Measurements from ENCODE around the gene ZFP62.
"Not testable (repeated sequence)": the region's sequence is repeated elsewhere in the genome, so short reads cannot be mapped to it uniquely, and the experiment has no call there.

Gene ZFP62

DNA sequence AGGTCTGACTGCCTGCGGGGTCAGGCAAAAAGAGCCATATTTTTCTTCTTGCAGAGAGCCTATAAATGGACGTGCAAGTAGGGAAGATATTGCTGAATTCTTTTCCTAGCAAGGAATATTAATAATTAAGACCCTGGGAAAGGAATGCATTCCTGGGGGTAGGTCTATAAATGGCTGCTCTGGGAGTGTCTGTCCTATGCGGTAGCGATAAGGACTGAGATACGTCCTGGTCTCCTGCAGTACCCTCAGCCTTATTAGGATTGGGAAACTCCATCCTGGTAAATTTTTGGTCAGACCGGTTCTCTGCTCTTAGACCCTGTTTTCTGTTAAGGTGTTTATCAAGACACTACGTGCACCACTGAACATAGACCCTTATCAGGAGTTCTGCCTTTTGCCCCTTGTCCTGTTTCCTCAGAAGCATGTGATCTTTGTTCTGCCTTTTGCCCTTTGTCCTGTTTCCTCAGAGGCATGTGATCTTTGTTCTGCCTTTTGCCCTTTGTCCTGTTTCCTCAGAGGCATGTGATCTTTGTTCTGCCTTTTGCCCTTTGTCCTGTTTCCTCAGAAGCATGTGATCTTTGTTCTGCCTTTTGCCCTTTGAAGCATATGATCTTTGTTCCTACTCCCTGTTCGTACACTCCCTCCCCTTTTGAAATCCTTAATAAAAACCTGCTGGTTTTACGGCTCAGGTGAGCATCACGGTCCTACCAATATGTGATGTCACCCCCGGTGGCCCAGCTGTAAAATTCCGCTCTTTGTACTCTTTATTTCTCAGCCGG, 32.1 kb downstream of the ZFP62 start:
- not testable (repeated sequence) for DNase-seq

DNA sequence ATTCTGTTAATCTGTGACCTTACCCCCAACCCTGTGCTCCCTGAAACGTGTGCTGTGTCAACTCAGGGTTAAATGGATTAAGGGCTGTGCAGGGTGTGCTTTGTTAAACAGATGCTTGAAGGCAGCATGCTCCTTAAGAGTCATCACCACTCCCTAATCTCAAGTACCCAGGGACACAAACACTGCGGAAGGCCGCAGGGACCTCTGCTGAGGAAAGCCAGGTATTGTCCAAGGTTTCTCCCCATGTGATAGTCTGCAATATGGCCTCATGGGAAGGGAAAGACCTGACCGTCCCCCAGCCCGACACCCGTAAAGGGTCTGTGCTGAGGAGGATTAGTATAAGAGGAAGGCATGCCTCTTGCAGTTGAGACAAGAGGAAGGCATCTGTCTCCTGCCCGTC, 33.7 kb downstream of the ZFP62 start:
- not testable (repeated sequence) for DNase-seq

DNA sequence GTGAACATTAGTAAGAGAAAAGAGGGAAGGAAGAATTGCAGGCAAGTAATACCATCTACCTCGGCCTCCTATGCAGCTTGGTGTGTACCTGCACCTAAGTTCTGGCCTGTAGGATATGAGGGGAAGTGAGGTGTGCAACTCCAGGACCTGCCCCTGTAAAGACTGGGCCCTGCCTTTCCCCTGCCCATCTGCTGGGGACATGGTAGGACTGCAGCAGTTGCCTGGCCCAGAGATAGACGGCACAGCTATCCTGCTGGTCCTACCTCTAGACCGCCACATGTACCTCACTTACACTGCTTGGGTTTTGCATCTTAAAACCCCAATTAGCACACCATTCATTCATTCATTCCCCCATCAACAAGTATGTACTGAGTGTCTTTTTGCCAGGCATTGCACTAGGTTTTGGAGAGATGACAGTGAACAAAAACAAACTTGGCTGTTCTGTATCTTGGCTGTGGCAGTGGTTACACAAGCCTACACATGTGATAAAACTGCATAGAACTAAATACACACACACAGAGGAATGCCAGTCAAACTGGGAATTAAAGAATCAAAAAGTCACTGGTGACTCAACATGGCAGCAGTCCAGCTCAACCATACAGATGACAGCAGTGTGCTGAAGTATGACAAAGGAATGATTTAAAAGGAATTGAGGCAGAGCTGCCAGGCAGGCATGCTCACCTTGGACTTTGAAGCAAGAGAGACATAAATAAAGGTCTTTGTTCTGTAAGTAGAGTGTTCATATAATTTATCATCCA, 35.1 kb downstream of the ZFP62 start:
- DNase-seq = peak; percentile 86

DNA sequence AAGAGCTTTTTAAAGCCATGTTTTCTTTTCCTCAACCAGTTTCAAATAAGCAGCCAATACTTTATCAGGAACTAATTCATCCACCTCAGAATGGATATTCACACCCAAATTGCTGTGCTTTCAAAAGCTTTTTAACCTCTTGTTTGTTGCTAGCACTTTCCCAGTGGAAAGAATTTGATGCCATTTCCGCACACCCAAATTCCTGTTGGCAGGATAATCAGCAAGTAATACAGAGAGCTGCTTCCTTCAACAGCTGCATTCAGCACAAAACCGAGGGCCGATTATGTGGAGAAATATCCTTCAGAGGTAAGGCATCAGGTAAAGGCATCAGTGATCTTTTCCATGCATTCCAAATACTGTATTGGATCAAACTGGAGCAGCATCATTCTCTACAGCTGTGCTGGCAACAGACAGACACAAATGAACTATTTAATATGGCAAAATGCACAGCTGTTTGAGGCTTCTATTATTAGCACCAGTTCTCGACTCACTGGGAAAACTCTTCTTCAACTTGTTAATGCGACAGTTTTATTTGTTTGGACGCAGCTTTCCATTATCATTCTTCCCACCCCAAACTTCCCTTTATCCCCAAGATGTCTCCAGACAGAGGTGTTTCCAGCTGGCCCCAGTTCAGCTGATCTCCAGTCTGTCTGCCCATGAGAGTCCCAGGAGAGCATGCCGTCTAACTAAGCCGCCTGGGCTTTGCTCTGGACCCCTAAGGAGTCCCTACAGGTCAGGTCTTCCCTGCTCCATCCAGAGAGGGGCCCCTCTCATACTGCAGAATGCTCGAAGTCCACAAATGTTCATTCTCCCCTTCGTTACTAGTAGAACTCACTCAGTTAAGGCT, 36.2 kb downstream of the ZFP62 start:
- no peak for DNase-seq

DNA sequence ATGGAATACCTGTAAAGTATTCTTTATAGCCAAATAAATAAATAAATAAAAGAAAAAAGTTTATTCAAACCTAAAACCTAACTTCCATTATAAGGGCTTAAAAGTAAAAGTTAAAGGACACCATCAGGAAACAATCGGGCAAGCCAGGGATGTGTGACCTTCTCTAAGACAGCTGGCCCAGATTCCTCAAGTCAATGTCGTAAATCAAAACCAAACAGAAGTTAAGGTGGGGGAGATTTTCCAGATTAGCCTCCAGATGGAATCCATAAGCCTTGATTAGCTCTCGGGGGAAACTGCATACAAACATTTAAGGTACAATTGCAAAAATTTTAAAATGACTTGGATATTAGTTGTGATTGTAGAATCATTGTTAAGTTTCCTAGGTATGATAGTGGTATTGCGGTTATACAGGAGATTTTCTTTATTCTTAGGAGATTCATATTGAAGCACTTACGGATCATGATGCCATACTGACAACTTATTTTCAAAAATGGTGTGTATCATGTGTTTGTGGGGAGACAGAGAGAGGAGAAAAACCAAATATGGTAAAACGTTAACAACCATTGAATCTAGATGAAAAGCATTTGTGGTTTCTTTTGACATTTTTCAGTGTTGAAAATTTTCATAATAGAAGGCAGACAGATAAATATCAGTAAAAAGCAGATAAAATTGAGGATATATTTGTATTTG, 37.0 kb downstream of the ZFP62 start:
- no peak for DNase-seq

DNA sequence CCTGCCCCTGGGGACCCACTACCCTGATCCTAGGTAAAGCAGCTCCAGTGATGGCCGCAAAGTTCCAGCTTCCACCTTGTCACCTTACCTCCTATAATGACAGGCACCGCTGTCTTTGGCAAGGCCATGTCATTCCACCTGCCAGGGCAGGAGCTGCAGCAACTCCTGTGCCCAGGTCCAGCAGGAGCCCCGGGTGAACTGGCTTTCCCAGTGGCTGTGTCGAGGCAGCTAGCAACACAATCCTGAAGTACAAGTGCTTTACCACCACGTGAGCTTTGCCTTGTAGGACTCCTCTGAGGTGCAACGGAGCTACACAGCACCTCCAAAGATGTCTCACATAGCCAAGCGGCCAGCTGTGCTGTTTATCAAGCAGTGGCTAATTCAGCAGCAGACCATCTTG, 37.7 kb downstream of the ZFP62 start:
- no peak for DNase-seq

DNA sequence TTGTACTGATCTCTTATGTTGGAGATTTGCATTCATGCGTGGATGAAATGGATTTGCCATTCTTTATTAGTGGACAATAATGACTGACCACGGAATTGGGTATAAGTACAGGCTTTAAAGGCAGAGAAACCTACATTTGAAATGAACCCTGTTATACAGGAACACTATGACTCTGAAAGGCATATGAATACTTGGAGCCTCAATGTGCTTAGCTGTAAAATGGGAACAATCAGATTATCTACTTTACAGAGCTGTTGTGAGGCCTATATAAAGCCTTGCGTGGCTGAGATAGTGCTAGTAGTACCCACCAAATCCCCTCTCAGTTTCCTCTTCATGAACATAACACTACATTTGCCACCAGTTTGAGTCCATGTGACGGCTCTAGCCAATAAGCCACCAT, 39.5 kb downstream of the ZFP62 start:
- DNase-seq = no peak

DNA sequence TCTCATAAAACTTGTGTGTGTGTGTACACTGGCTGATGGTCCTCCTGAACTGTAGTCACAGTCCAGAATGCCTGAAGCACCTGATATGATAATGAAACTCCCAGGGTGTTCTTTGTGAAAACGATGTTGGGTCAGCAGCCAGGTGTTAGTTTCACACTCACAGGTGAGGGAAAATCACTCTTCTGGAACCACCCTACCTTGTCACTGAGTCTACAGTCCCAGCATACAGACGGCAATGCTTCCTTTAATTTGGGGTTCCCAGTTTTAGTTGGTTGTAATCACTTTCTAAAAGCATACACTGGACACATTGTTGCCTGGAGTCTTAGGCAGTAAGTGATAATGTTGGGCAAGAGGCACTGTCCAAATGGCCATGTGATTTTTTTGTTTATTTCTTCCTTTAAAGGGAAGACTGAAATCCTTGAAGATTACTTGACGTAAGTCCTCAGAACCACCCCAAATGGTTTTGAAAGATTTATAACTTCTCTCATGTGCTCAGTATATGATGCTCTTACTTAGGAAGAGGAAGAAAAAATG, 40.2 kb downstream of the ZFP62 start:
- no peak for DNase-seq

DNA sequence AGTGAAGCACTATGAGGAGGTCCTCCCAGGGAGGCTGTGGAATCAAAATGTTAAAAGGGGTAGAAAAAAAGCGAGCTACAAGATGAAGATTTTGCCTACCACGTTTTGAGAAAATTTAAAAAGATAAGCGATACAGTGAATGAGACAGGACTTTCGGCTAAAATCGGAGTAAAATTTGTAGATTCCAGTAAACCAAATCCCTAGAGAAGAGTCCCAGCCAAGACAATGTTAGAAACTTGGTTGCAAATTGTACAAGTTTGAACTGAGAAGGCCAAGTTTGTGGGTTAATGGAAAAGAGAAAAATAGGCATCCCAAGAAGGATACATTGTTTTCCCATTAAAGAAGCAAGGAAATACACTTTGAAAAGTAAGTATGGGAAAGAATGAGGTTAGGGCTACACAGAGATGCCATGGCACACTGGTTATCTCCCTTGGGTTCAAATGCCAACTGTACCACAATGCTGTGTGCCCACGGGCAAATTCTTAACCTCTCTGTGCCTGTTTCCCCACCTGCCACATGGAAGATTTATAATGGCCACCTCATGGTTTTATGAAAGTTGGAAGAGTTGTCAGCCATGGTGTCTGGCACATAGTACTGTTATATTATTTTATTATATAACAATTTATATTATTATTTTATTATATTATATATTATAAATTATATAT, 42.3 kb downstream of the ZFP62 start:
- DNase-seq = no peak

DNA sequence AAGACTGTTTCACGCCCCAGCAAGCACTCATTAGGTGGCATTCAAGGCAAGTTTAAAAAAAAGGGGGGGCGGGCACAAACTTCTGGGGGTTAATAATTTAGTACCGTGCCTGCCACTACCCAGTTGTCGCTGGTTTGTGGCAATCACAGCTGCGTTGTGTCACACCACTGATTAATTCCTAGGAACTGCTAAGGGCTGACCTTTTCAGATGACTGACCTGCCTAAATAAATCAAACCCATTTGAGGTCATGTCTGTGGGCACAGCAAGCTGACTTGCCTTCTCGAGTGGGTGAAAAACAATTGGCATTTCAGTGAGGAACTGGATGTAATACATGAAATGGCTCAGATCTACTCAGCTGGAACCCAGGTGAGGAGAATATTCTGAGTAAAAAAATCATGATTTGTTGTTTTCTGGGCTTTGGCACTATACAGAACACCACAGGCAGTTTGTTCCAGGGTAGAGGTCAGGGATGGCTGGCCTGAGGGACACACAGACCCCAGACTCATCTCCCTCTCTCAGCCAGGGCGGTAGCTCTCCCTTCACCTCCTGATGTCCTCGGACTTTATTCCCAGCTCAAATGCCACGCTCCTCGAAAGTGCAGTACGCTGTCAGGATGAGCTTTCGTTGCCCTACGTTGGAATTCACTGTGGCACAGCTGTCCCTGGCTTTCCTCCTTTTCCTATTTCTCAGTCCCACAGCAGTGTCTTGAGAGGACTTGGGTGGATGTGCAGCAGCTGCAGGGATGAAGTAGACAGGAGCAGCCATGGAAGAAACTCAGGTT, 43.0 kb downstream of the ZFP62 start:
- DNase-seq = no peak

DNA sequence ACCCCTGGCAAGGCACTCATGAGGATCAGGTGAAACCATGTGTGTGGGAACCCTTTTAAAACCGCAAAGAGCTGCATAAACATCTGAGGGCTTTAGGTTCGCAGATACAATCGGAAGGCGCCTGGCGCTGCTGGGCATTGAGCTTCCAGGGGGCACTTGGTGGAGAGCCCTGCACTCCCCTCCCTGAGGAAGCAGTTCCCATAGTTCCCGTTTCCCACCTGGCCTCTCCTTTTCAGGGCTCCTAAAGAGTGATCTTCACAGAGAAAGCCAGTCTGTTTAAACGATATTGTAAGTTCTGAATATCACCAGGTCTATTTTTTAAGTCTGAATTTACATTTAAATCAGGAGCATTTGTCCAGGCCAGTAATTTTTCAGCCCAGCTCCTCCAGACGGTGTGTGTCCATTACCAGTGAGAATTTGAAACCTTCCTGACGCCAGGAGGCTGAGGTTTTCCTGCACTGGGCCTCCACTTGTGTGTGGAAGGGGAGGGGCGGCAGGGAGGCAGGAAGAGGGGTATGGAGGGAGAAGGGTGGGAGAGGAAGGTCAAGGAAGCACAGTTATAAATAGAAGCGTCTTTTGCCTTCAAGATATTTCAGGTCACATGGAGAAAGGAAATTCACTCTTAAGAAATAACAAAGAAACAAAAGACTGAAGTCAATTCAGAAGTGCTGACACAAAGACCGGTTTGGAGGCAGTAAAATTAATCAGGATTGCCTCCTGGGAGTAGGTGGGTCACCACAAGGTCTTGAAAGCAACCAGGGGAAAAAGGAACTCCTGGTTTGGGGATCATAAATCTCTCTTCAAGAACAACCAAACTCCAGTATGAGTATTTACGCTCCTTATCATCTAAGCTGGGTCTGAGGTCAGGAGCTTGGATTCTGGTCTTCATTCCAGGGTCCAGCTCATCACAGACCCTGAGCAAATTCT, 44.2 kb downstream of the ZFP62 start:
- peak; percentile 52 for DNase-seq

DNA sequence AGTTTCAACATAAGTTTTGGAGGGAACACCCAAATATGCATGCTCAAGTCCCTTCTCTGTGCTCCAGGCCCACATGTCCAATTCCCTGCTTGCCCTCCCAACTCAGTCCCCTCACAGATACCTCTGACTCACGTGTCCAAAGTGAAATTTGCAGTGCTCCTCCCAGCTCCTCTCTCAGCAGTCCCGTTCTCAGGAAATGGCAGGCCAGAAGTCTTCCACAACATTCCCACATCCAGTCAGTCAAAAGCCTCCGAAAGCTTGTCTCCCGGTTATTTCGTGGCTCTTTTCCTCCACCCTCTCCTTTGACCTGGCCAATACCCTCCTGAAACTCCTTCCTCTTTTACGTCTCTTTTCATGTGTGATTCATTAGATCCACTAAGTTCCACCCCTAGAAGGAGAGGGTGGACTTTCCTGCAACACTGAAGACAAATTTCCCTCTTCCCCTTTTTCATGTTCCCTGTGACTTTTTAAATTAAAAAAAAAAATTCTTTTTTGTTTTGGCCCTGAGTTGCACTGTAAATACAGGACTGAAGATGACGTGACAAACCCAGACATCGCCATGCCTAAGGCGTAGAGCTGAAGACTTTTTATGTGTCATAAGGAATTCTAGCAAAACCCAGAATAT, 45.7 kb downstream of the ZFP62 start:
- no peak for DNase-seq

DNA sequence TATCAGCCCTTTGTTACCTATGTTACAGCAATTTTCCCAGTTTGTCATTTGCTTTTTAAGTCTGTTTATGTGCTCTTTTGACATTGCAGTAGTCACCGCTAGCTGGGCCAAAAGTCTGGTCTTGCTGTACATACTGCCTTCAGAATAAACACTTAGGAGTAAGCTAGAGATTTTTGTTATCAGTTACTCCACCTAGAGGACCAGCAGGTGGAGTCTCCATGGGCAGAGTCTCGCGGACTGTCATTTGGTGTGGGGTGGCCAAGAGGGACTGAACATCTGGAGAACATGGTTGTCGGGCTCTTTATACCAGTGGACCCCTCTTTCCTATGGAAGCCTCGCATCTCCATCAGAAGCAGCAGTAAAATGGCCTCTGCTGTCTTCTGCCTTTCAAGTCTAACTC, 47.7 kb downstream of the ZFP62 start:
- DNase-seq = no peak

DNA sequence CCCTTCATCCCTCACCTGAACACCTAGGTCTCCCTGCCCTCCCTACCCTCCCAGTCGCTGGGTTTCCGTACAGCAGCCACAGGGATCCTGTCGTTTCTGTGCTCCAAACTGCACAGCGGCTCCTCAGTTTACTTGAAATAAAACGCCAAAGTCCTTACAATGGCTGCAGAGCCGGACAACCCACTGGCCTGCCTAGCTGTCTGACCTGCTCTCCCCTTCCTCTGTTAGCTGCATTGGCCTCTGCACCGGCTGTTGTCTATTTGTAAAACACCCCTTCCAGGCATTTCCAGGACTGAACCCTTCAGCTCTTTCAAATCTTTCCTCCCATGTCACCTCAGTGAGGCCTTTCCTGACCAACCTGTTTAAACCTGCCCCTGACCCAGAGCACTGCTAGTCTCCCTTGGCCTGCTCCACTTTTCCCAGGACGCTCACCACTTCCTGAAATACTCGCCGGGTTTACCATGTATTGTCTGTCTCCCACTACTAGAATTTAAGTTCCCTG, 49.4 kb downstream of the ZFP62 start:
- DNase-seq = no peak

DNA sequence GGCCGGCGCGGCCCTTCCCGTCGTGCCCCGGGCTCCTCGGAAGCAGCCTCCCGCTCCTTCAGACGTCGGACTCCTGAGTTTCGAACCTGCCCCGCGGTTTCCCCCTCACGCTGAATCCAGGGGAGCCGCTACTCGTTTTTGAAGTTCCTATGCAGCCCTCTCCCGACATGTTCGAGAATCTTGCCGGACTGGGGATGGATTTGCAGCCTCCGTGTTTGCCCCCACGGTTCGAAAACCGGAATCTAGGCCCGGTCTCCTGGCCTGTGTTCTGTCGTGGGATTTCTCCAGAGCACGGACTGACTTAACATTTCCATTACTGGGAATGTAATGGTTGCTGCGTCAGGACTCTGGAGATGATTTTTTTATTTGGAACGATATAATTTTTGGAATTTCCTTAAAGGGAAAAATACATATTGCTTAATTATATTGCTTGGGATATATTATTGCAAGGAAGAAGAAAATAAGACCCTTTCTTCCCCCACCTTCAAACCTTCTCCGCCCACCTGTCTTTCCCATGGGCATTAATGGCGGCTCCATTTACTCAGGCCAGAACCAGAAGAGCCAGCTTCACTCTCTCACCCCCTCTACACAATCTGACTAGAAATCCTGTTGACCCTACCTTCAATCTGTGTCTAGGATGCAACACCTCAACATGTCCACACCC, 50.0 kb downstream of the ZFP62 start:
- DNase-seq = peak; percentile 47

DNA sequence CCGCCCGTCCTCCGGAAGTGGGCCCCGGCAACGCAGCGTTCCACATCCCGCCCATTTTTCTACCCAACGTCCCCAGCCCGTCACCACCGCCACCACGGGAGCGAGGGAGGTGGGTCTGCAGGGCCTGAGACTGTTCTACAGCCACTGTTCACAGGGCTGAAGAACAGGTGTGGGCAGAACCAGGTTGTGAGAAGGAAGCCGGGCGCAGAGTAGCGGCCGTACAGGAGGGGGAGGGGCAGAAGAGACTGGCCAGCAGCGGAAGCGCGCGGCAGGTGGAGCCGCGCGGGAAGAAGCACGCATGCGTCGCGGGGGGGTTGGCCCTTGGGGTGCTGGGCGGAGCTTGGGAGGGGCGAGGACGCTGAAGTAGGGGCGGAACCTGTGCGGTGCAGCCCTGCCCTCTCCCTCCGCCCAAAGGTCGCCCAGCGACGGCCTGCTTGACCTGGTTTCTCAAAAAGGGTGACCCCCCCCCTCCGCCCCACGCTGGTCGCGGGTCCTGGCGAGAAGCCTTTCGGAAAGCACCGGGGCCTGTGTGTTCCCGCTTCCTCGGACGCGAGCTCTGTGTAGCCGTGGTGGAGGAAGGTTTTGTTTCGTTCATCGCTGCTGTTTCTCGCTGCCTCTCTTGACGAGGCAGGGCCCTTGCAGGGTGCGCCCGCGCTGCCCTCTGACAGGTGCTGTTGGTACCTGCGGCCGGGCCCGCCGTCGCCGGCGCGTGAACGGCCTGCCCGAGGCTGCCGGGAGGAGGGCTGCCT, 50.7 kb downstream of the ZFP62 start:
- peak; percentile 95 for DNase-seq

DNA sequence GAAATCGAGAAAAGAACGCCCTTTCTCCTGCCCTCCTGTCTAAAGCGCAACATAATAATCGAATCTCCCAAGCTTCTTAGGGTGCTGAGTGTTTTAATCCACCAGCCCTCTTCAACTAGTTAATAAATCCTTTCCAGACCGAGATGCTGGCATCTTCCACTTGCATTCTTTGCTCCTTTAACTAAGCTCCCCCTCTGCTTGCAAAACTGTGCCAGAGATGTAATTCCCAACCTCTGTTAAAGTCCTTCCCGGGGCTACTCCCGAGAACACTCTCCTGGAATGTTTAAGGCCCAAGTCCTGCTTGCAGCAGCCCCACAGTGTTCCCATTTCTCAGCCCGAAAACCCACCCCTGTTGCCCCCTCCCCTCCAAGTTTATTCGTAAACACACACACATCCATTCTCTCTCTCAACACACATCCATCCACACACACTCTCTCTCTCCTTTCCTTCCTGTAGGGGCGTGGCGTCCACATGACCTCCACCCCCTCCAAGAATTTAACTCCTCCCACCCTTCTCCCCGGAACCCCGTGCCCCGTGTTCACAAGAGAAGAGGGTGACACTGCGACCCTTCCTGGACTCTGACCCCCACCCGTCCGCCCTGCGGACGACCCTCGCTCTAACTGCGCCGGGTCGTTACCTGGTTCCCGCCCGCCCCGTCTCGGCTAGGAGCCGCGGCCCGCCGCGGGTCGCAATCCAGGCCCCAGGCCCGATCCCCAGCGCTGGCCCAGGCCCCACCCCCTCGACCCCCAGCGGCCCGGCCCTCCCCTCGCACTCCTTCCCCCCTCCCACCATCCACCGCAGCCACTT, 51.5 kb downstream of the ZFP62 start:
- DNase-seq = peak; percentile 91
